GM12872 (cell line): ENCODE measurements around the gene ESPN.

ENCODE experiments used
- TF ChIP-seq, protein P1 (sequence below): IDR thresholded peaks from 3 replicates; pipeline ENCODE4 v1.5.1; 2011; ENCODE audit warnings: low read depth, mild to moderate bottlenecking, low read length, moderate library complexity; ENCODE audit not compliant: insufficient read depth

ESPN gene

DNA sequence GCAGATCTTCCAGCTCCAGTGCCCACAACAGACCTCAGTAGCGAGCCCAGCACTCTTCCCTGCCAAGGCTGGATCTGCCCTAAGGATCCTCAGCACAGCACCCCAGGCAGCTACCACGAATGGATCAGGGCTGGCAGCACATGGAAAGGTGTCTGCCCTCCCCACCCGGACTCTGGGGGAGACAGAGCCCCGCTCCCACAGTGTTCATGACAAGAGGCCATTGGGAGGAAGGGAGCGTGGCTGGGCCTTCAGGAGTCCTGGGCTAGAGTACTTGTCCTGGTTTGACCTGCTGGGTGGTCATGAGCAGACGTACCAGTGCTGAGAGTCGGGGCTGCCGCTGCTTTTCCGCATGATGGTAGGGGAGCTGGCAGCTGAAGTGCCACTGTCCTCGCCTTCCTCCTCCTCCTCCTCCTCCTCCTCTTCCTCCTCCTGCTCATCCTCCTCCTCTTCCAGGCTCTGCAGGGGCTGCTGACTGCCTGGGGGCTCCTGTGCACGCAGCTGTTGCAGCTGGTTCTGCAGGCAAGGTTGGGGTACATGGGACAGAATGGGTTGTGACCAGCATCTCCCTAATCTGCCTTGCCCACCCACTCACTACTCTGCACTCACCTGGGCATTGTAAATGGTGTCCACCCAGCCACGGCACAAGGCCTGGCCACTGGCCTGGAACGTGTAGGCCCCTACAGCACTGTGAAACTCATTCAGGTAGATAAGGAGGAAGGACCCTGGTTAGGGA is 44.3 kb downstream of the ESPN start:
- TF ChIP-seq, protein P1, sequence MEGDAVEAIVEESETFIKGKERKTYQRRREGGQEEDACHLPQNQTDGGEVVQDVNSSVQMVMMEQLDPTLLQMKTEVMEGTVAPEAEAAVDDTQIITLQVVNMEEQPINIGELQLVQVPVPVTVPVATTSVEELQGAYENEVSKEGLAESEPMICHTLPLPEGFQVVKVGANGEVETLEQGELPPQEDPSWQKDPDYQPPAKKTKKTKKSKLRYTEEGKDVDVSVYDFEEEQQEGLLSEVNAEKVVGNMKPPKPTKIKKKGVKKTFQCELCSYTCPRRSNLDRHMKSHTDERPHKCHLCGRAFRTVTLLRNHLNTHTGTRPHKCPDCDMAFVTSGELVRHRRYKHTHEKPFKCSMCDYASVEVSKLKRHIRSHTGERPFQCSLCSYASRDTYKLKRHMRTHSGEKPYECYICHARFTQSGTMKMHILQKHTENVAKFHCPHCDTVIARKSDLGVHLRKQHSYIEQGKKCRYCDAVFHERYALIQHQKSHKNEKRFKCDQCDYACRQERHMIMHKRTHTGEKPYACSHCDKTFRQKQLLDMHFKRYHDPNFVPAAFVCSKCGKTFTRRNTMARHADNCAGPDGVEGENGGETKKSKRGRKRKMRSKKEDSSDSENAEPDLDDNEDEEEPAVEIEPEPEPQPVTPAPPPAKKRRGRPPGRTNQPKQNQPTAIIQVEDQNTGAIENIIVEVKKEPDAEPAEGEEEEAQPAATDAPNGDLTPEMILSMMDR = no peak

DNA sequence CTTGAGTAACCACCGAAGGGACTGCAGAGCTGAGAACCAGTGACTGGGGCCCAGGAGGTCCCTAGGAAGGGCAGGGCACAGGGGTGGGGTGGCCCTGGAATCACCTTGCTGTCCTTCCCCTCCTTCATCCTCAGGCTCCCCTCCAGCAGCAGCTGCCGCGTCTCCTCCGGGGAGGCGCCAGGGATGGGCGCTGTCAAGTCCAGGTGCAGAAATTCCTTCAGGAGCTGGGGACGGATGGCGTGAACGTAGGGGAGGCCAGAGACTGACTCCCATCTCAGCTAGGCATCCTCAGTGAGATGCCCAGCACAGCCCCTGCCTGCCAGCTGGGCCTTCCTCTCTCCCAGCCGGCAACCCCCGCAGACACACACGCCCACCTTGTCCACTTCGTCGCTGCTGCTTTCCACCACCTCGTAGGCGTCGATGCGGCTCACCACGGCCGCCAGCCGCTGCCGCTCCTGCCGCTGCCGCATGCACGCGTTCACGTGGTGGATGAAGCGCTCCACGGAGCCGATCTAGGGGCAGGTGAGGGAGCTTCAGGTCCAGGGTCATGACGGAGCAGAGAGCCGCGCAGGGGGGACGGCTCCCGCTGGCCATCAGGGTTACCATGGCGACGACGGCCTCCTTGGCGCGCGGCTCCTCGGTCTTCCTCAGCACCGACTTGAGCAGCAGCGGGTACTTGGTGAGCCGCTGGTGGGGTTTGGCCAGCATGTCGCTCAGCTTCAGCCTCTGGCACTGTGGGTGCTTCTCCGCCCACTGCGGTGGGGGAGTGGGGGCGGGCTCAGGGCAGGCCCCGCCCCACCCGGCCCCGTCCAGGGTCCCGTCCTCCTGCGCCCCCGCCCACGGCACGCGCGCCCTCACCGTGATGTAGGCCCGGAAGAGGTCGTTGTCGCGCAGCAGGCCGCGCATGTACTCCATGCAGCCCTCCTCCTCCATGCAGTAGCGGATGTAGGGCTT is 45.8 kb downstream of the ESPN start:
- TF ChIP-seq, protein P1 = no peak

- TF ChIP-seq, protein P1 = no peak
Observed at GRCh38 chr1:6471086-6471969, 46.8 kb downstream of the ESPN start.

- TF ChIP-seq, protein P1 = no peak
Observed at GRCh38 chr1:6471970-6472368, 47.4 kb downstream of the ESPN start.

DNA sequence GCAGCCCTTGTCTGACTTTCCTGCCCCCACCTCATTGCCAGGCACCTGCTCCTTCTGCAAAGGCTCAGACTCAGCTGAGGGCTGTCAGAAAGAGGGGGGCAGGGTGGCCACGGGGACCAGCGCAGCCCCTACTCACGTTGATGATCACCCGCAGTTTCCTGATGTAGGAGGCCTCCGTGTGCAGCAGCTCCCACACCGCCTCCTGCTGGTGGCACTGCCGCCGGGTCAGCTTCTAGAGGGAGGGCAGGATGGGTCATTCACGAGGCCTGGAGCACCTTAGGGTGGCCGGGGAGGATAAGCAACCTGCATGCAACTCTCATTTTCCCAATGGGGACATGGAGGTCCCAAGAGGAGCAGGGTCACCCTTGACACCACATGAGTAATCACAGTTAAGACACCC is 47.8 kb downstream of the ESPN start:
- TF ChIP-seq, protein P1 = peak; percentile 46

- TF ChIP-seq, protein P1 = no peak
Observed at GRCh38 chr1:6473156-6473555, 48.6 kb downstream of the ESPN start.
